Middle frontal gyrus (tissue), 1 donor: ENCODE measurements around the gene EED.

Experiments used
- DNase-seq: peaks from one replicate; pipeline ENCODE4 v3.0.0-alpha.2; 2015; ENCODE audit warnings: low spot score; ENCODE audit errors: extremely low spot score

EED gene, protein sequence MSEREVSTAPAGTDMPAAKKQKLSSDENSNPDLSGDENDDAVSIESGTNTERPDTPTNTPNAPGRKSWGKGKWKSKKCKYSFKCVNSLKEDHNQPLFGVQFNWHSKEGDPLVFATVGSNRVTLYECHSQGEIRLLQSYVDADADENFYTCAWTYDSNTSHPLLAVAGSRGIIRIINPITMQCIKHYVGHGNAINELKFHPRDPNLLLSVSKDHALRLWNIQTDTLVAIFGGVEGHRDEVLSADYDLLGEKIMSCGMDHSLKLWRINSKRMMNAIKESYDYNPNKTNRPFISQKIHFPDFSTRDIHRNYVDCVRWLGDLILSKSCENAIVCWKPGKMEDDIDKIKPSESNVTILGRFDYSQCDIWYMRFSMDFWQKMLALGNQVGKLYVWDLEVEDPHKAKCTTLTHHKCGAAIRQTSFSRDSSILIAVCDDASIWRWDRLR

DNA sequence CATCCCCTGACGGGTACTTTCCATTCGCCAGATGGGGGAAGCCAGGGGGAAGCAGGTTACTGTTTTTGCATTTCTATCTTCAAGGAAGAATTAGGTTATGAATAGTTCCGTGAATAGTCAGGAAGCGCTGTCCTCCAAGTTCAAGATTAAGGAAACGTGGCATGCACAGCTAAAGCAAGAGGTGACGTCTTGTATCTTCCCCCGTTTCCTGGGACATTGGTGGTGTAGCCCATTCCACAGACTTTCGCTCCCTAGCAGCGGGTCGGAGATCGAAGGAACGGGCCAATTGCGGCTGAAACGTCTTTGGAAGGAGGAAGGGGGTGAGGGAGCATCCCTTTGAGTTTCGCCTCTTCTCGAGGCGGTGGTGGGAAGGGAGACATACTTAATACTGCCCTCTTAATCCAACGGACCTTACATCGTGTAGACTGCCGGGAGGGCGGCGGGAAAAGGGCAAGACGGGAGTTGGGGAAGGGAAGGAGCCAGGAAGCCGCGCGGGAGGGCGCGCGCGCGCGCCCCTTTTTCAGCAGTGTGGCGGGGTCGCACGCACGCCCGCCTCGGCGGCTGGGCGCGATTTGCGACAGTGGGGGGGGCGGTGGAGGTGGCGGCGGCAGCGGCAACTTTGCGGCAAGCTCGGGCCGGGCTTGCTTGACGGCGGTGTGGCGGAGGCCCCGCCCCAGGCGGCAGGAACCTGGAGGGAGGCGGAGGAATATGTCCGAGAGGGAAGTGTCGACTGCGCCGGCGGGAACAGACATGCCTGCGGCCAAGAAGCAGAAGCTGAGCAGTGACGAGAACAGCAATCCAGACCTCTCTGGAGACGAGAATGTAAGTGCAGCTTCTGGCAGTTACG is at the start of gene EED:
TSS of gene EED (plus strand) at position 232 of the 847 bp plus-strand sequence. CDS start at position 709, 477 bp downstream.
- DNase-seq, result peak; percentile 88

DNA sequence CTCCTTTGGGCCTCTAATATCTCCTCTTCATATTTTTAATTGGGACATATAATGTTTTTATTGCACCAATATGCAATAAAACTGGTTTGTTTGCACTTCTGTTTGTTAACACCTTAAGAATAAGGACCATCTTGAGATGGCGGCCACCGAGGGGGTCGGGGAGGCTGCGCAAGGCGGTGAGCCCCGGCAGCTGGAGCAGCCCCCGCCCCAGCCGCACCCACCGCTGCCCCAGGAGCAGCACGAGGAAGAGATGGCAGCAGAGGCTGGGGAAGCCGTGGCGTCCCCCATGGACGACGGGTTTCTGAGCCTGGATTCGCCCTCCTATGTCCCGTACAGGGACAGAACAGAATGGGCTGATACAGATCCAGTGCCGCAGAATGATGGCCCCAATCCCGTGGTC is 49.6 kb upstream of the EED start:
- DNase-seq, result no peak

DNA sequence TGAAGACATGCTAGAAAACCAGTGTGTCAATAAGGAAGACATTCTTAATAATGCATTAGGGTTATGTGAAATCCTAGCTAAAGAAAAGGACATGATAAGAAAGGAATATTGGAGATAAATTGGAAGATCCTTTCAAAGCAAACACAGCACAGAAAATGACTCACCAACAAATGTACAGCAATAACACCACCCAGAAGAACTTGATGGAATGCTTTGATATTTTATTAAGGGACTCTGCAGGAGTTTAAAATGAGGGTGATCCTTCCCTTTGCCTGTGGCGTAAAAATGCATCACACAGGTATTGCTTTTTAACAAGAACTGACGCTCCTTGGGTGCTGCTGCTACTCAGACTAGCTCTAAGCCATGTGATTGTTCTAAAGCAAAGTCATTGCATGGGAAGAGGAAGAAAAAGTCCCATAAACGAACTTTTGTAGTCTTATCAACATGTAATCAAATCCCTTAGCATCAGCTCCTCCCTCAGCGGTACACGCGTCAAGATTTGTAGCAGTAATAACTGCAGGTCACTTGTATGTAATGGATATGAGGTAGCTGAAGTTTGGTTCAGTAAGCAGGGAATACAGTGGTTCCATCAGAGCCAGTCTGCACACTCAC is 48.4 kb upstream of the EED start:
- DNase-seq, result no peak

DNA sequence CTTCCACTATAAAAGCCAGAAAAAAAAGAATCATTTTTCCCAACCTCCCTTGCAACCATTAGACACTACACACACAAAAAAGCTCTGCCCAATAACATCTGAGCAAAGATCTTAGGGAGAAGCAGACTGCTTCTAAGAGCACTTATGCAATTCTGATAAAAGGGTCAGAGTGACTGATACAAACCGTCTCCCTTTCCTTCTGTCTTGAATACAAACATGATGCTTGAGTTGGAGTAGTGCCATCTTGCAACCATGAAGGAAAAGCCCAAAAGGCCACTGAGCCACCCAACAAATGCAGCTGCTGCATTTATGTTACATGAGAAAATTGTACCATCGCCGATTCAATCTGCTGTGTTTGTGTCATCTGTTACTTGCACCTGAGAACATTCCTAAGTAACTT is 47.6 kb upstream of the EED start:
- DNase-seq, result no peak

DNA sequence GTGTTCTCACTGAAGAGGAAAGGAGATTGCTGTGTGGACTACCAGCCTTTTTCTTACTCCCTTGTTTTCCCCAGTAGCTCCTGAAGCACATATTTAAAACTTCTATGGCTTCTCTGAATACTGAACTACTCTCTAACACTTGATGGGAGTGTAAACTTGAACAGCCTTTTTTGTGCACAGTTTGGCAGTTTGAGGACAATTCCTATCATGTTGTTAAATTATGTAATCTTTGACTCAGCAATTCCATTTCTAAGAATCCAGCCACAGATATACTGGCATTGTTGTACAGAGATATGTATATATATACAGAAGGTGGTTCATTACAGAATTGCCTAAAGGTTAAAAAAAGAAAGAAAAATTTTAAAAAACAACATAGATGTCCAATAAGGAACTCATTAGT is 47.1 kb upstream of the EED start:
- DNase-seq, result no peak

DNA sequence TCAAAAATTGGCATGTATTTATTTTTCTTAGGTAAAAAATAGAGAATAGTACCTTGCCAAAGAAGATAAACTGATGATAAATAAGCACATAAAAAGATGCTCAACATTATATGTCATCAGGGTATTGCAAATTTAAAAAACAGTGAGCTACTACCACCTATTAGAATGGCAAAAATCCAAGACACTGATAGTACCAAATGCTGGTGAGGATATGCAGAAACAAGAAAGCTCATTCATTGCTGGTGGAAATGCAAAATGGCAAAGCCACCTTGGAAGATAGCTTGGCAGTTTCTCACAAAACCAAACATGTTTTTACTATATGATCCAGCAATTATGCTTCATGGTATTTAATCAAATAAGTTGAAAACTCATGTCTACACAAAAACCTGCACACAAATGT is 46.4 kb upstream of the EED start:
- no peak for DNase-seq

DNA sequence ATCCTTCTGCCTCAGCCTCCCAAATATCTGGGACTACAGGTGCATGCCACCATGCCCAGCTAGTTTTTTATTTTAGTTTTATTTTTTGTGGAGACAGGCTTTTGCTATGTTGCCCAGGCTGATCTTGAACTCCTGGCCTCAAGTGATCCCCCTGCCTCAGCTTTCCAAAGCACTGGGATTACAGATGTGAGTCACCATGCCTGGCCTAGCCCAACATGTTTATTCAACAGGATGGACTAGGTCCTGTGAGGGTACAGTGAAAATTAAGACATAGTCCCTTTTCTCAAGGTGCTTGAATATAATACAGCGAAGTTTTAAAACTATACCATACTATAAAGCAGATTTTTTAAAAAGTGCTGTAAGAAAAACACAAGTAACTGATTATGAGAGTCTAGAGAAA is 45.2 kb upstream of the EED start:
- DNase-seq, result no peak

DNA sequence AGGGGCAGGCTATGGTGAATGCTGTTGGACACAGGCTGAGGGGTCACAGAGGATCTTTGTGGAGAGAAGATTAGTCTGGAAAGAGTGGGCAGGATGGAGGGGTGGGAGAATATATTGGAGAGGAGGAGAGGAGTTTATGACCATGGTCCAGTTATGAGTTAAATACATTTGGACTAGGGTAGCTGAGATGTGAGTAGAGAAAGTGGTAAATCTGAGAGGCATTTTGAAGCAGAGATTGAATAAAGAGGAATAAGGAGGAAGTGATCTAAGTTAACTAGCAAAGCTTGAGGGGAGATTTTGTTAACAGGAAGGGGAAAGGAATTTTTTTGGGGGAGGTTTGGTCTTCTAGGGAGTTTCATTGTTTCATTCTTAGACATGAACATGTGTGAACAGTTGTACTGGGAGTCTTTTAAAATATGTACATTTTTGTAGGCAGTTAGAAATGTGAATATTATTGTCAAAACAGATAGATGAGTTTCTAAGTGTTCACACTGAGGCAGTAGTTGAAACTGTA is 43.1 kb upstream of the EED start:
- DNase-seq, result no peak

DNA sequence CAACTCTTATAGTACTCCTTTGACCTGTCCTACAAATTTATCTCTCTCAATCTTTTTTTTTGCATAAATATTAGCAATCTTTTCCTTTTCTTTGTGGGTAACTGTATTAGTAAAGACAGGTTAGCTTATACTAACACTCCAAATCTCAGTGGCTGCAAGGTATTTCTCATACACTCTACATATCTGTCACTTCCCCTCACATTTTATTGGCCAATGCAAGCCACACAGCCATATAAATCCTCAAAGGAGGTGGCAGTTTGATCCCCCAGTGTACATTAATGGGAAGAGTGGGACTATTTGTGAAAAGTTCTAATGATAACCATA is 42.6 kb upstream of the EED start:
- DNase-seq, result no peak

DNA sequence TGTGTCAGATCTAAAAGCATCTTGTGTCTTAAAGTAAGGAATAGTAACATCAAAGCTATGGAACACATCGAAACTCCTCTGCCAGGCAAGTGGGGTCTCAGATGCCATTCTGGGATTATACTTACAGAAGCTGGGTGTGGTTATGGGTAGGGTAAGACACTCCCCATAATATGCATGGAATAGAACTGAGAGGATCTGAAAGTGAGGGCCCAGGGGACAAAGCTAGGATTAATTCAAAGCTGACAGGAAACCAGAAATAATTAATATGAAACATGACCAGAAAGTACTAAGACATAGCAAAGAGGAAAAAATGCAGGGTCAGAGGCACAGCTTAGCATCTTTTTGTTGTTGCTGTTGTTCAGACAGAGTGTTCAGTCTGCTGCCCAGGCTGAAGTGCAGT is 40.2 kb upstream of the EED start:
- DNase-seq, result no peak

DNA sequence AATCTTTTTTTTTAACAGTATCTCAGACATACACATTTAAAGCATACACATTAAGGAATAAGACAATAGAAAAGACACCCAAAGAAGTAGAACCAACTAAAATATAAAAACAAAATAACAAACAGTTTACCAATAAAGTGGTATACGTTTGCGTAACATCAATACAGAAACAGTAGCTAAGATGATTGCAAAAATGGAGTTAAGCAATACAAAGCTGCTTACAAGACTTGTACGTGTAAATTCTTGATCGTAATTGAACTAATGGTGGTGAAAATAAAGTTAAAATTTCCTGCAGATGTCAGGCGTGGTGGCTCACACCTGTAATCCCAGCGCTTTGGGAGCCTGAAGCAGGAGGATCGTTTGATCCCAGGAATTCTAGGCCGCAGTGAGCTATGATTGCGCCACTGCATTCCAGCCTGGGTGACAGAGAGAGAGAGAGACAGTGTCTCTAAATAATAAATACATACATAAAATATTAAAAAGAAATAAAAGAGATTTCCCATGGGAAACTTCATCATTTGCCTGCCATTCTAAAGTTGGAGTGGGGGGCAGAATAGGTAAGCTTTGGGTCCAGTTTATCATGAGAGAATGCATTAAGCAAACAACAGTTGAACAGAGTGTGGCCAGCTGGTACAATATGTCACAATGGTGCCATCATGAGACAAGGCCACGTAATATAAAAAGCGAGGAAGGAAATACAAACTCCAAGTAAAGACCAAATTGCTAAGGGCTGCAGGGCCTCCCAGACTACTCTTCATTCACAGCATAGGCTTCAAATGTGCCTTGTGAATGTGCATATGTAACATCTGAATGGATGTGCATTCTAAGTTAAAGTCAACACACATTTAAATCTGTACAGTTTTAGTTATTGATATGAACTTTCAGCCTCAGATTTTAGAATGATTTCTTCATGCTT is 38.9 kb upstream of the EED start:
- DNase-seq, result no peak

DNA sequence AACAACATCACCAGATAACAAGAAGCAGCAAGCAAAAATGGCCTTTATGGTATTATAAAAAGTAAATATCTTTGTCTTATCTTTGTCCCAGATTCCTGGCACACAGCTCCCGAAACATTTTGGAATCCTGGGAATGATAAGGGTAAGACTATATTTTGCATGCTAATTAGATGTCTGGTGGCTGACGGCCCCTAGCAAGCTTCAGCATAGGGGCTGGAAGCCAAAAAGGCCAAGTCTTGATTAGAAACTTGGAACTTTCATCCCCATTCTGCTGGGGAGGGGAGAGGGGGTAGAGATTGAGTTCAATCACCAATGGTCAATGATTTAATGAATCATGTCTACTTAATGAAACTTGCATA is 38.2 kb upstream of the EED start:
- no peak for DNase-seq

DNA sequence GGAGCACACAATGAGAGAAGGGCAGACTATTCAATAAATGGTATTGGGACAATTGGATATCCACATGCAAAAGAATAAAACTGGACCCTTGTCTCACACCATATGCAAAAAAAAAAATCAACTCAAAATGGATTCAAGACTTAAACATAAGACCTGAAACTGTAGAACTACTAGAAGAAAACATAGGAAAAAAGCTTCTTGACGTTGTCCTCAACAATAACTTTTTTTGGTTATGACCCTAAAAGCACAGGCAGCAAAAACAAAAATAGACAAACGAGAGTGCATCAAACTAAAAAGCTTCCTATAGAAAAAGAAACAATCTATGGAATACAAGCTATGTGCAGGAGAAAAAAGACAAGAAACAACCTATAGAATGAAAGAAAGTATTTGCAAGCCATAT is 37.1 kb upstream of the EED start:
- no peak for DNase-seq

DNA sequence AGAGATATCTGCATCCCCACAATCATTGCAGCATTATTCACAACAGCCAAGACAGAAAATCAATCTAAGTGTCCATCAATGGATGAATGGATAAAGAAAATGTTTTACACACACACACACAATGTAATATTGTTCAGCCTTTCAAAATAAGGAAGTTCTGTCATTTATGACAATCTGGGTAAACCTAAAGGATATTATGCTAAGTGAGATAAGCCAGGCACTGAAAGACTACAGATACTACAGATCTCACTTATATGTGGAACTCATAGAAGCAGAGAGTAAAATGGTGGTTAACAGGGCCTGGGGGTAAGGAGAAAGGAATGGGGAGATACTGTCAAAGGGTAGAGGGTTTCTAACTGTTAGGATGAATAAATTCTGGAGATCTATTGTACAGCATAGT is 36.0 kb upstream of the EED start:
- no peak for DNase-seq

DNA sequence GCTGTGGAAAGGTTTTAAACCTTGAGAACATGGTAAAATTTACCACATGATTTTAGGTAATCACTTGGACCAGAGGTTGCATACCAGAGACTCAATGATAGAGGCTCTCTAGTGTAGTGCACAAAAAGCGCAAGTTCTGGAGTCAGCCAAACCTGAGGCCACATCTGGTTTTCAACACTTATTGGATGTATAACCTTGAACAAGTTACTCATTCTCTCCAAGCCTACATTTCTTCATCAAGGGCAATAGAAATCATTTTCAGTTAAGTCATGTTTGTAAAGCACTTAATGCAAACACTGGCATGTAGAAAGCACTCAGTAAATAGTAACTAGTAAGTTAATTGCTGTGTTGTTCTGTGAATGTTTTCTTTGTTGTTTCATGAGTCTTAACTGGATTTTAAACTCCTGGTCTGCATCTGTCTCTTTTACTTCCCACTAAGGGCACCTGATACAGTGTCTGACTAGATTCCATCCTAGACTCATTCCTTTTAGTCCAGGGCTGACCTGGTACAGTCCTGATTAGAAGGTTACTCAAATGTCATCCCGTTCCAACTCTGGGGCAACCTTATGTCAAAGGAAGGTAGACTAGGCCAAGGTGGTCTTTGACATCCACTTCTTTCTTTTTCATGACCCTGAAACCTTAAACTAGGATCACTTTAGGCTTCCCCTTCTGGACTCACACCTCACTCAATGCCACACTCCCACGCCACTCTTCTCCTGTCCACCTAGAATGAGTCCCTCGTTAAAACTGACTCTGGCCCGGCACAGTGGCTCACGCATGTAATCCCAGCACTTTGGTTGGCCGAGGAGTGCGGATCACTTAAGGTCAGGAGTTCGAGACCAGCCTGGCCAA is 34.5 kb upstream of the EED start:
- DNase-seq, result no peak

DNA sequence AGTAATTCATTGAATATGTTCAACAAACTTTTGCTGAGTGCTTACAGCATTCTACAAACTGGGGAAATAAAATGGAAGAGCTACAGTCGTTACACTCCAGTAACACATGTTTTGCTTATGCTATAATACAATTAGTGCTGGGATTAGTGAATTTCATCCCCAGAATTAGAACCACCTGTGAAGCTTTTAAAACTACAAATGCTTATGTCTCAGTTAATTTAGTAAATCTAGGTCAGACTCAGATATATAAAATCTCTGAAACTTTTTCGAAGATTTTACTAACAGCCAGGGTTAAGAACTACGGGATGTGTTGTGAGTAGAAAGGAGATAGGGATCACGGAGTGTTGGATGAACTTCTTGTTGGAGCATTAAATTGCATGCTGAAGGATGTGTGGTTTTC is 33.7 kb upstream of the EED start:
- no peak for DNase-seq

DNA sequence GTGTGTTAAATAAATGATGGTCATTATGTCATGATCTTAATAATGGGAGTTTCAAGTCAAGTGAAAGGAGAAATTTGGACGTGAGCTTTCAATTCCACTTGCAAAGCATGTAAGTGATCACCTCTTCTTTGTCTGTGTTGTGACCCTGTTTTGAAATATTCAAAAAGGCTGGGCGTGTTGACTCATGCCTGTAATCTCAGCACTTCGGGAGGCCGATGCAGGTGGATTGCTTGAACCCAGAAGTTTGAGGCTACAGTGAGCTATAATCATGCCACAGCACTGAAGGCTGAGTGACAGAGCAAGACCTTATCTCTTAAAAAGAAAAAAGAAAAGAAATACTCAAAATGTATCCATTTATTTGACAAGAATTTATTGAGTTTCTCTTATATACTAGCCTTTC is 32.9 kb upstream of the EED start:
- no peak for DNase-seq

DNA sequence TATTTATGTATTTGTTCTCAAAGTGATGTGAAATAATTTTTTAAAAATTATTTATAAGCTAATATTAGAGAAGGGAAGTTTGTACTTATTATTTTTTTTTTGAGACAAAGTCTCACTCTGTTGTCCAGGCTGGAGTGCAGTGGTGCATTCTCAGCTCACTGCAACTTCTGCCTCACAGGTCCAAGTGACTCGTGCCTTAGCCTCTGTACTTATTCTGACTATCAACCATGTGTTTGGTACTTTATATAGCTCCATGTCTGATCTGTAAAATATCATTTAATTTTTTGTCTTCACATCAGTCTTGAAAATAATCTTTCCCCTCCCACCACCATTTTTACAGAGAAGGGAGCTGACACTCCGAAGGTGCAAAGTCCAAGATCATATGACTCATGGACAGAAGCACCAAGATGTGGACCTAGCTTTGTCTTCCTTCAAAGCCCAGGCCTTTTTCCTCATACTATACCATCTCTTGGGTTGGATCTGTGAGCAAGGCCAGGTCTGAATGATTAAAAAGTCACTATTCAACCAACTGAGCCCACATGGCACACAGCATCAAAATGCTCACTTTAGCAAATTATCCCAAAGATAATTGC is 32.4 kb upstream of the EED start:
- DNase-seq, result no peak

DNA sequence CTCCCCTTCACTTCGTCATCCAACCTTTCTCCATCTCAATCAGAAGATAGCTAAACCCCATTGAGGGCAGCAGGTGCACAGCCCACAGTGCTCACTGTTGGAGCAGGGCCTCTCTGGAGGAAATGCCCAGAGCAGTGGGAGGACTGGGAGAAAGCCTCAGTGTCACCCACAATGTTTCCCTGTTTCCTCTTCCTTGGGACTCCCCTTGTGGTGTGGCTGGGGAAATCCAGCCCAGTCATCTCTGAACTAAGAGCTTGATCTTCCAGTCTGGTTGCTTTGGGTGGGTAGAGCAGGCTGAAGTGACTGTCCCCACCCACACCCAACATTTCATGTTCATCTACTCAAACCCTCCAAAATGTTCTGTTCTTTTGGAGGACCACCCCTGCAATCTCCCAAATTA is 29.8 kb upstream of the EED start:
- DNase-seq, result no peak
